CD14-positive monocyte (primary cell): ENCODE measurements around the gene PFKFB4. TPM values are rescaled to one million over a fixed set of nuclear protein-coding genes. Genes with fewer than 3 reads are reported as not detected.
A peak's percentile ranks its signal among the peaks of the same experiment; 100 is the strongest.

Source experiments
- DNase-seq, 3 donors: peaks; one replicate each; pipeline ENCODE4 v3.0.0-alpha.2; 2011 to 2022
- H2AFZ ChIP-seq: 2 replicates; pipeline ENCODE4 v1.6.0; 2012; ENCODE audit warnings: mild to moderate bottlenecking, low read depth, low read length, inconsistent platforms; ENCODE audit not compliant: insufficient read depth, poor library complexity, severe bottlenecking
- H3K27ac ChIP-seq, 2 donors: 1 replicate in 1 of 2; 2 replicates in 1 of 2; pipeline ENCODE4 v1.5.1; 2012 to 2013; ENCODE audit warnings: low read length in 2 of 2, control low read depth in 1 of 2, inconsistent platforms in 1 of 2, low read depth in 1 of 2, mild to moderate bottlenecking in 1 of 2
- H3K27me3 ChIP-seq, 2 donors: one replicate each; pipeline versions ENCODE4 v1.6.0 to v1.6.1; 2011 to 2013; ENCODE audit warnings: low read length in 2 of 2; ENCODE audit not compliant: control insufficient read depth in 2 of 2, insufficient read depth in 2 of 2
- H3K36me3 ChIP-seq, 2 donors: replicated peaks in 1 of 2; 1 replicate in 1 of 2; 2 replicates in 1 of 2; pipeline versions ENCODE4 v1.5.1 to v1.6.1; 2012 to 2013; ENCODE audit warnings: low read length in 2 of 2, control low read depth in 1 of 2, inconsistent platforms in 1 of 2, mild to moderate bottlenecking in 1 of 2; ENCODE audit not compliant: insufficient read depth in 2 of 2, control insufficient read depth in 1 of 2
- H3K4me1 ChIP-seq, 2 donors: 1 replicate in 1 of 2; 2 replicates in 1 of 2; pipeline versions ENCODE4 v1.5.1 to v1.6.1; 2012 to 2013; ENCODE audit warnings: low read length in 2 of 2, control low read depth in 1 of 2, inconsistent platforms in 1 of 2, mild to moderate bottlenecking in 1 of 2, moderate library complexity in 1 of 2; ENCODE audit not compliant: insufficient read depth in 2 of 2, control insufficient read depth in 1 of 2
- H3K4me2 ChIP-seq: replicated peaks from 2 replicates; pipeline ENCODE3; 2012; ENCODE audit warnings: low read length, moderate library complexity, mild to moderate bottlenecking; ENCODE audit not compliant: poor library complexity, severe bottlenecking; ENCODE audit errors: extremely low read depth
- H3K4me3 ChIP-seq, 3 experiments: fragments of 200-600 bp in 1 of 3; sonication (generic) in 1 of 3; replicated peaks in 1 of 3; 1 replicate in 2 of 3; 2 replicates in 1 of 3; pipeline ENCODE4 v1.5.1; 2011 to 2013; ENCODE audit warnings: low read length in 3 of 3, mild to moderate bottlenecking in 3 of 3, control low read depth in 2 of 3, low read depth in 2 of 3, inconsistent platforms in 1 of 3, moderate library complexity in 1 of 3
- H3K79me2 ChIP-seq: 2 replicates; pipeline ENCODE4 v1.6.0; 2012; ENCODE audit warnings: mild to moderate bottlenecking, control low read depth, inconsistent platforms, low read length, moderate library complexity; ENCODE audit not compliant: insufficient read depth
- H3K9ac ChIP-seq: 2 replicates; pipeline ENCODE4 v1.6.0; 2017; ENCODE audit warnings: low read length, mild to moderate bottlenecking; ENCODE audit not compliant: insufficient read depth, poor library complexity, severe bottlenecking
- H3K9me3 ChIP-seq, 2 donors: replicated peaks in 1 of 2; 1 replicate in 1 of 2; 2 replicates in 1 of 2; pipeline versions ENCODE4 v1.5.1 to v1.6.1; 2012 to 2013; ENCODE audit warnings: low read length in 2 of 2, control low read depth in 1 of 2; ENCODE audit not compliant: control insufficient read depth in 1 of 2, insufficient read depth in 1 of 2
- H4K20me1 ChIP-seq: 2 replicates; pipeline ENCODE4 v1.6.0; 2012; ENCODE audit warnings: mild to moderate bottlenecking, low read length, control low read depth, moderate library complexity; ENCODE audit not compliant: insufficient read depth
- H3K27ac Mint-ChIP-seq, 7 donors: one replicate each; pipeline ENCODE4 v1.8.0; 2020; ENCODE audit warnings: mild to moderate bottlenecking in 7 of 7, mixed read lengths in 7 of 7, moderate library complexity in 6 of 7, inconsistent platforms in 2 of 7
- H3K27me3 Mint-ChIP-seq, 3 donors: one replicate each; pipeline ENCODE4 v1.8.0; 2021 to 2022; ENCODE audit warnings: low read depth in 3 of 3, mild to moderate bottlenecking in 3 of 3, mixed read lengths in 3 of 3, moderate library complexity in 3 of 3, inconsistent platforms in 1 of 3
- H3K36me3 Mint-ChIP-seq, 2 donors: one replicate each; pipeline ENCODE4 v1.8.0; 2020; ENCODE audit warnings: mixed read lengths in 2 of 2, inconsistent platforms in 1 of 2, mild to moderate bottlenecking in 1 of 2
- H3K4me1 Mint-ChIP-seq: one replicate; pipeline ENCODE4 v1.8.0; 2020; ENCODE audit warnings: mild to moderate bottlenecking, mixed read lengths
- H3K4me3 Mint-ChIP-seq, 2 donors: one replicate each; pipeline ENCODE4 v1.8.0; 2020; ENCODE audit warnings: mild to moderate bottlenecking in 2 of 2, mixed read lengths in 2 of 2, moderate library complexity in 1 of 2
- H3K9me3 Mint-ChIP-seq, 7 donors: one replicate each; pipeline ENCODE4 v1.8.0; 2020 to 2022; ENCODE audit warnings: mixed read lengths in 7 of 7, mild to moderate bottlenecking in 6 of 7, moderate library complexity in 6 of 7, inconsistent platforms in 2 of 7
- CTCF ChIP-seq: fragments of 200-600 bp; IDR thresholded peaks from one replicate; pipeline ENCODE4 v1.8.0; 2022; ENCODE audit warnings: antibody characterized with exemption, mild to moderate bottlenecking
- WGBS: methylation state at CpG from one replicate; pipeline ENCODE4 v1.1.5; 2013; ENCODE audit warnings: missing lambda C conversion rate; ENCODE audit not compliant: insufficient coverage; 5-methylcytosine and 5-hydroxymethylcytosine counted together
- intact Hi-C, 2 donors: fragments of 100-400 bp; cut with micrococcal nuclease; formaldehyde crosslinking; loops; one replicate each; pipeline versions ENCODE4 v1.15.0 to v1.15.1; 2023
- polyA plus RNA-seq, 3 donors: library from polyadenylated mRNA; depleted of rRNA in 1 of 3; unstranded in 2 of 3; stranded (reverse) in 1 of 3; fragments of 300-500 nt in 2 of 3; fragments of >200 nt in 1 of 3; fragmentation: Illumina TruSeq in 2 of 3; gene quantifications; 1 replicate in 2 of 3; 2 replicates in 1 of 3; pipeline ENCODE4 v1.2.3, GENCODE V29; 2012 to 2021

PFKFB4 gene
- polyA plus RNA-seq, 3 donors = 32.2 to 44.9 (median 34.9) TPM

GRCh38 chr3:48600711-48601621 lies 44.4 kb upstream of the PFKFB4 start:
- Histone ChIP-seq H3K27me3 (peaks cover 0 to 3% of the 10 kb centered on the region in 2 donors), H3K4me2 (no peak overlapping the region), H3K36me3 (peaks cover 83 to 88% of the 10 kb centered on the region in 2 donors), H4K20me1 (peaks cover 73% of the 10 kb centered on the region), H3K9ac (no peak overlapping the region), H2AFZ (no peak overlapping the region), H3K79me2 (peaks cover 8% of the 10 kb centered on the region), H3K4me1 (no peaks in the 10 kb centered on the region), H3K9me3 (no peaks in the 10 kb centered on the region), H3K27ac (no peak overlapping the region), H3K4me3 (no peak overlapping the region)
- Mint-ChIP-seq H3K4me3 (no peak overlapping the region), H3K36me3 (peaks cover 90 to 91% of the 10 kb centered on the region in 2 donors), H3K27ac (peak overlapping the region in 1 of 7 donors; percentile 77), H3K4me1 (peaks cover 4% of the 10 kb centered on the region), H3K9me3 (peaks cover 0 to 1% (median 0%) of the 10 kb centered on the region in 7 donors), H3K27me3 (peaks cover 4 to 11% (median 6%) of the 10 kb centered on the region in 3 donors)
- intact Hi-C loops = no loop called here
- DNase-seq = no peak
- 97% methylated on average over 14 of the region's 19 CpGs for WGBS
- TF ChIP-seq CTCF = no peak

- 100% methylated on average over 5 of the region's 12 CpGs for WGBS
- H3K4me1 Mint-ChIP-seq = peaks cover 12% of the 10 kb centered on the region
- intact Hi-C loops = no loop called here
- no peak overlapping the region for H3K27ac ChIP-seq
- no peaks in the 10 kb centered on the region for H3K9me3 ChIP-seq
- H3K9me3 Mint-ChIP-seq = peaks cover 0 to 1% (median 0%) of the 10 kb centered on the region in 7 donors
- H3K79me2 ChIP-seq = no peaks in the 10 kb centered on the region
- peaks cover 6 to 10% of the 10 kb centered on the region in 2 donors for H3K4me1 ChIP-seq
- no peak overlapping the region for H3K4me3 ChIP-seq
- no peak overlapping the region for H3K9ac ChIP-seq
- no peak for DNase-seq
- H3K27ac Mint-ChIP-seq = peak overlapping the region in 2 of 7 donors; percentile 50 to 57
- H3K27me3 ChIP-seq = peaks cover 6 to 16% of the 10 kb centered on the region in 2 donors
- H2AFZ ChIP-seq = no peak overlapping the region
- no peak for TF ChIP-seq CTCF
- H3K4me3 Mint-ChIP-seq = no peak overlapping the region
- H3K27me3 Mint-ChIP-seq = peaks cover 17 to 21% (median 19%) of the 10 kb centered on the region in 3 donors
- H4K20me1 ChIP-seq = peaks cover 60% of the 10 kb centered on the region
- H3K36me3 Mint-ChIP-seq = peaks cover 78 to 79% of the 10 kb centered on the region in 2 donors
- H3K36me3 ChIP-seq = peaks cover 70 to 76% of the 10 kb centered on the region in 2 donors
- no peak overlapping the region for H3K4me2 ChIP-seq
Observed at GRCh38 chr3:48599509-48600285, 43.1 kb upstream of the PFKFB4 start.
